Activated naive CD4-positive, alpha-beta T cell treated with anti-CD3 and anti-CD28 coated beads, Interleukin-2, amount 10 ng/mL, durations not matched to agents 7 days and 5 days (primary cell): ENCODE data around the gene CPNE8.
"Not testable (repeated sequence)": the region's sequence is repeated elsewhere in the genome, so short reads cannot be mapped to it uniquely, and the experiment has no call there.

Experiments used
- CTCF ChIA-PET: fragments of 350-600 bp; sonication (Branson Sonifier 250); formaldehyde crosslinking; loops from one replicate; lab custom pipeline; 2021; ENCODE audit warnings: antibody characterized with exemption; lab: Charles Lee
- DNase-seq: peaks from one replicate; pipeline ENCODE4 v3.0.0-alpha.2; 2020
- H3K27ac Mint-ChIP-seq: one replicate; pipeline ENCODE4 v1.8.0; 2021; ENCODE audit warnings: mild to moderate bottlenecking, moderate library complexity, mixed read lengths
- H3K27me3 Mint-ChIP-seq: one replicate; pipeline ENCODE4 v1.8.0; 2021; ENCODE audit warnings: mild to moderate bottlenecking, mixed read lengths
- H3K36me3 Mint-ChIP-seq: one replicate; pipeline ENCODE4 v1.8.0; 2021; ENCODE audit warnings: mixed read lengths
- H3K4me1 Mint-ChIP-seq: one replicate; pipeline ENCODE4 v1.8.0; 2021; ENCODE audit warnings: mixed read lengths
- H3K4me3 Mint-ChIP-seq: one replicate; pipeline ENCODE4 v1.8.0; 2021; ENCODE audit warnings: mild to moderate bottlenecking, moderate library complexity, mixed read lengths
- H3K9me3 Mint-ChIP-seq: one replicate; pipeline ENCODE4 v1.8.0; 2021; ENCODE audit warnings: mixed read lengths

Gene CPNE8

GRCh38 chr12:38761636-38762342 lies 143.6 kb downstream of the CPNE8 start:
- H3K4me1 Mint-ChIP-seq: no peaks in the 10 kb centered on the region
- H3K9me3 Mint-ChIP-seq: peaks cover 7% of the 10 kb centered on the region
- H3K27me3 Mint-ChIP-seq: no peaks in the 10 kb centered on the region
- no peak overlapping the region for H3K27ac Mint-ChIP-seq
- DNase-seq: no peak
- no peaks in the 10 kb centered on the region for H3K36me3 Mint-ChIP-seq
- H3K4me3 Mint-ChIP-seq: no peak overlapping the region
- CTCF ChIA-PET: no interaction called here

DNA sequence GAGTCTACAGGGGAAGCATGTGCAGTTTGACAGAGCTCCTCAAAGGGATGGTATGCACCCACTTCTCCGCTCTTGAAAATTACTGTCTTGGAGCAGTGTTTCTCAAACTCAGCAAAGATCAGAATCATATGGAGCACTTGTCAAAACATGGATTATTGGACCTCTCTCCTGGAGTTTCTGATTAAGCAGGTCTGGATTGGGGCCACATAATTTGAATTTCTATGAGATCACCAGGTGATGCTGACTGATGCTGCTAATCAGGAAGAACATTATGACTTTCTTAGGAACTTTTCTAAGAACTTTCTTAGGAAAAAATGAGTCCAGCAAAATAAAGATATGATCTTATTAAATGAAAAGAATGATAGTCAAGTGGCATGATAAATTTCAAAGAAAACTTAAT lies 144.3 kb downstream of the CPNE8 start:
- Mint-ChIP-seq H3K27me3 (no peaks in the 10 kb centered on the region), H3K4me3 (no peak overlapping the region), H3K9me3 (peaks cover 7% of the 10 kb centered on the region), H3K36me3 (no peaks in the 10 kb centered on the region), H3K27ac (no peak overlapping the region), H3K4me1 (no peaks in the 10 kb centered on the region)
- CTCF ChIA-PET: no interaction called here
- DNase-seq: no peak

DNA sequence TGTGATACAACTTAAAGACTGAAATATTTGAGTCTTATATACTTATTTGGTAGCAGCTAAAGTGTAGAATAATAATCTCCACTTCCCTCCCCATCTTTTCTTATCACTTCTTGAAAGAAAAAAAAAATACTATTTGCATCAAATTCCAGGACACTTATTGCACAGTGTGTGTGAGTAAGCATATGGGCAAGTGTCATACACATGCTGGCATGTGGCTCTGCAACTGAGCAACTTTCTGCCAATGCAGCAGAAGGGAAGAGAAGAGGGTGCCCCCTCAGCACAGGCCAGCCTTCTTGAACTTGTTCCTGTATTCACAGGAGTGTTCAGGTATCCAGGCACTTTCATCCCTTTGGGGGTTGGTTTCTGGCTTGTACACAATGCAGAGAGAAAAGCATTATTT lies 145.8 kb downstream of the CPNE8 start:
- CTCF ChIA-PET: no interaction called here
- Mint-ChIP-seq H3K4me1 (no peaks in the 10 kb centered on the region), H3K9me3 (peaks cover 9% of the 10 kb centered on the region), H3K27me3 (no peaks in the 10 kb centered on the region), H3K4me3 (no peak overlapping the region), H3K36me3 (no peaks in the 10 kb centered on the region), H3K27ac (no peak overlapping the region)
- DNase-seq: no peak

- H3K36me3 Mint-ChIP-seq: no peaks in the 10 kb centered on the region
- peaks cover 12% of the 10 kb centered on the region for H3K9me3 Mint-ChIP-seq
- H3K27me3 Mint-ChIP-seq: no peaks in the 10 kb centered on the region
- H3K4me1 Mint-ChIP-seq: no peaks in the 10 kb centered on the region
- no peak for DNase-seq
- H3K4me3 Mint-ChIP-seq: no peak overlapping the region
- CTCF ChIA-PET: no interaction called here
- H3K27ac Mint-ChIP-seq: no peak overlapping the region
These were observed 158.6 kb downstream of the CPNE8 start for GRCh38 chr12:38746744-38747143.

DNA sequence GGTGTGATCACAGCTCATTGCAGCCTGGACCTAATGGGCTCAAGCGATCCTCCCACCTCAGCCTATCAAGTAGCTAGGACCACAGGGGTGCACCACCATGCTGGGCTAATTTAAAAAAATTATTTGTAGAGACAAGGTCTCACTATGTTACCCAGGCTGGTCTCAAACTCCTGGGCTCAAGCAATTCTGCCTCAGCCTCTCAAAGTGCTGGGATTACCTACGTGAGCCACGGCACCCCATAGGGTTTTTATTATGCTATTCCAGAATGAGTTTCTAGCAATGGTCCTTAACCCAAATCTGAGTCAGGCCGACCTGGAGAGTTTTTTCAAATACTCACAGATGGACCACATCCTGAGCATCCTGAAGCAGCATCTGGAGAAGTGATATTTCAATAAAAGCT lies 159.8 kb downstream of the CPNE8 start:
- Mint-ChIP-seq H3K4me3 (no peak overlapping the region), H3K27ac (no peak overlapping the region)
- no peak for DNase-seq

GRCh38 chr12:38744041-38744440 lies 161.3 kb downstream of the CPNE8 start:
- CTCF ChIA-PET: no interaction called here
- no peak overlapping the region for H3K4me3 Mint-ChIP-seq
- H3K4me1 Mint-ChIP-seq: no peaks in the 10 kb centered on the region
- H3K36me3 Mint-ChIP-seq: no peaks in the 10 kb centered on the region
- no peaks in the 10 kb centered on the region for H3K27me3 Mint-ChIP-seq
- no peak overlapping the region for H3K27ac Mint-ChIP-seq
- no peak for DNase-seq
- peaks cover 10% of the 10 kb centered on the region for H3K9me3 Mint-ChIP-seq

More for the DNA sequence above, 159.8 kb downstream of the CPNE8 start:
- Mint-ChIP-seq H3K36me3 (no peaks in the 10 kb centered on the region), H3K4me1 (no peaks in the 10 kb centered on the region), H3K27me3 (no peaks in the 10 kb centered on the region), H3K9me3 (peaks cover 15% of the 10 kb centered on the region)
- CTCF ChIA-PET: no interaction called here

DNA sequence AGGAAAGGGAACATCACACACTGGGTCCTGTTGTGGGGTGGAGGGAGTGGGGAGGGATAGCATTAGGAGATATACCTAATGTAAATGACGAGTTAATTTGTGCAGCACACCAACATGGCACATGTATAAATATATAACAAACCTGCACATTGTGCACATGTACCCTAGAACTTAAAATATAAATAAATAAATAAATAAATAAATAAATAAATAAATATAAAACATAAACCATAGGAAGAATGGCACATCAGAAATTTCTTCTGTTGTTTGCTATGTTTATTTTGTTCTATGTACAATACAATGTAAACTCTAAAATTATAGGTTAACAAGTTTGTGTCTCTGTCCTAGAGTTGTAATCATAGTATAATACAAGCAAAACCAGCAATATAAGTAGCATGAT lies 162.9 kb downstream of the CPNE8 start:
- H3K4me1 Mint-ChIP-seq, H3K27ac Mint-ChIP-seq, H3K4me3 Mint-ChIP-seq, DNase-seq, CTCF ChIA-PET, H3K27me3 Mint-ChIP-seq, H3K36me3 Mint-ChIP-seq: not testable (repeated sequence)
- peaks cover 13% of the 10 kb centered on the region for H3K9me3 Mint-ChIP-seq

GRCh38 chr12:38736821-38737220 lies 168.6 kb downstream of the CPNE8 start:
- Mint-ChIP-seq H3K4me3 (no peak overlapping the region), H3K36me3 (no peaks in the 10 kb centered on the region), H3K27ac (no peak overlapping the region), H3K27me3 (no peaks in the 10 kb centered on the region), H3K9me3 (peaks cover 13% of the 10 kb centered on the region), H3K4me1 (no peaks in the 10 kb centered on the region)
- CTCF ChIA-PET: no interaction called here
- DNase-seq: no peak

DNA sequence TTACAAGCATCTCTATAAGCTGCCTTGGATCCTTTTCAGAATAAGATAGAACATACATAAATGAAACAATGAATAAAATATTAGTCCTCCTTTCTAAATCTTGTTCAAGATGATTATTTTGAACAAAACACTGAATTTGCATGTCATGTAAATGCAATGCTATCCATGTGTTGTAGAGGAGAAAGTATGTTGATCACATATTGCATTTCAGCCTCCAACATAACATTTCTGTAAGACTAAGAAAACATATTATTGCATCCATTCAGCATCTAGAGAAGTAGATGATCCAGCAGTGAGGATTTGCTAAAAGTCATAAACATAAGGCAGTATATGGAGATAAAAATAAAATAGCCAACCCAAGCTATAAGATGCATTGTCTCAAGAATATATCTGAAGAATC lies 172.6 kb downstream of the CPNE8 start:
- DNase-seq: no peak
- Mint-ChIP-seq H3K9me3 (peaks cover 1% of the 10 kb centered on the region), H3K4me1 (no peaks in the 10 kb centered on the region), H3K4me3 (no peak overlapping the region), H3K27ac (no peak overlapping the region), H3K27me3 (no peaks in the 10 kb centered on the region), H3K36me3 (no peaks in the 10 kb centered on the region)
- CTCF ChIA-PET: no interaction called here

DNA sequence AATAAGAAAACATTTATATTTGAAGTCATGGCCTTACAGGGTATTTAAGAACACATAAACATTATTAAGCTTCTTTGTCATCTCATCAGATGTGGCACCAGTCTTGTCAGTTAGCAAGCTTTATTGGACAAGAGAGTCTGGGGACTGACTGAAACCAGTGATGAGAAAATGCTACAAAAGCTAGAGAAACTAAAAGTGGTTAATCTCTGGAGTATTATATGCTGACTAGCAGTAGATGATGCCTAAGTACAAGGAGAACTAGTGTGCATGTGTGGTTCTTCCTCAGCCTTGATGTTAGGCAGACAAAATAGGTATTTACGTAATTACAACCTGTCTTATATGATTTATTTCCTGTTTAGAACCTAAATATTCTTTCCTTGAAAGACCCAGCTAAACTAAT lies 176.5 kb downstream of the CPNE8 start:
- Mint-ChIP-seq H3K27ac (no peak overlapping the region), H3K36me3 (no peaks in the 10 kb centered on the region), H3K27me3 (no peaks in the 10 kb centered on the region), H3K4me1 (no peaks in the 10 kb centered on the region), H3K9me3 (no peaks in the 10 kb centered on the region), H3K4me3 (no peak overlapping the region)
- no peak for DNase-seq
- CTCF ChIA-PET: no interaction called here

- Mint-ChIP-seq H3K4me3 (no peak overlapping the region), H3K27me3 (no peaks in the 10 kb centered on the region), H3K27ac (no peak overlapping the region), H3K36me3 (no peaks in the 10 kb centered on the region), H3K4me1 (no peaks in the 10 kb centered on the region), H3K9me3 (no peaks in the 10 kb centered on the region)
- CTCF ChIA-PET: no interaction called here
- no peak for DNase-seq
These were observed 183.7 kb downstream of the CPNE8 start for GRCh38 chr12:38721611-38722252.

DNA sequence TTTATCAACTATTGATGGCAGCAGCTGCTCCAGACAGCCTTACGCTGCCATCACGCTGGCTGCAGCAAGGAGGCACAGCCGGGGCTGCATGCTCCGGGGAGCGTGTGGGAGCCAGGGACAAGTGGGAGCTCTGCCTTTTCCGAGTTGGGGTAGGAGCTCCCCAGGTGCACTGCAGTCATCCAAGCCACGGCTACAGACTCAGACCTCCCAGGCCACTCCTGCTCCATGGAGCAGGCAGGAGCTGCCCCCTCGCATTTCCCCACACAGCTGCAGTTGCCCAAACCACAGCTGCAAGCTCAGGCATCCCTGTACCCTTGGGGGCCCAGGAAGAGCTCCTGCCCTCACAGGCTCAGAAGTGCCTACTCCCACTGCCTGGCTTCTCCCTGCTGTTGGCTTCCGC lies 184.7 kb downstream of the CPNE8 start:
- no peaks in the 10 kb centered on the region for H3K27me3 Mint-ChIP-seq
- no peak for DNase-seq
- no peaks in the 10 kb centered on the region for H3K4me1 Mint-ChIP-seq
- CTCF ChIA-PET: no interaction called here
- no peak overlapping the region for H3K27ac Mint-ChIP-seq
- H3K36me3 Mint-ChIP-seq: no peaks in the 10 kb centered on the region
- H3K9me3 Mint-ChIP-seq: peaks cover under 1% of the 10 kb centered on the region
- H3K4me3 Mint-ChIP-seq: no peak overlapping the region

- CTCF ChIA-PET: no interaction called here
- H3K36me3 Mint-ChIP-seq: no peaks in the 10 kb centered on the region
- no peaks in the 10 kb centered on the region for H3K27me3 Mint-ChIP-seq
- H3K9me3 Mint-ChIP-seq: peaks cover 5% of the 10 kb centered on the region
- H3K27ac Mint-ChIP-seq: no peak overlapping the region
- H3K4me3 Mint-ChIP-seq: no peak overlapping the region
- no peaks in the 10 kb centered on the region for H3K4me1 Mint-ChIP-seq
- no peak for DNase-seq
These were observed 192.1 kb downstream of the CPNE8 start for GRCh38 chr12:38713294-38713693.

GRCh38 chr12:38711054-38711453 lies 194.3 kb downstream of the CPNE8 start:
- Mint-ChIP-seq H3K27ac (no peak overlapping the region), H3K4me1 (no peaks in the 10 kb centered on the region), H3K9me3 (peaks cover 5% of the 10 kb centered on the region), H3K27me3 (no peaks in the 10 kb centered on the region), H3K36me3 (no peaks in the 10 kb centered on the region), H3K4me3 (no peak overlapping the region)
- DNase-seq: no peak
- CTCF ChIA-PET: no interaction called here

DNA sequence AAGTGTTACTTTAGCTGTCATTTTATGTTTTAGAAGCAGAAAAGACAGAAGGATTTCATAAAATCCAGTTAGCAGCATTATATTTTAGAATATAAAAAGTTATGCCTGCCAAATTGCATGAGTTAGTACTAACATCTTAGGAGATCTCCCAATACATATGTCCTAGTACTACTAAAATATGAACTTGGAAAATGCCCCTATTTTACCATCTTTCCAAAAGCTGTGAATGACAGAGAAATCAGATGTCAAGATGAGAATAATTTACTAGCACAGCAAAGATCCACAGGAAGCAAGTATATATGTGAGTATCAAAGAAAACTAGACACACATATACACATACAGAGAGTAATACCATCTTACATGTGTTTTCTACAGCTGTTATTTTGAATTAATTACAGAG lies 196.9 kb downstream of the CPNE8 start:
- no peaks in the 10 kb centered on the region for H3K27me3 Mint-ChIP-seq
- no peaks in the 10 kb centered on the region for H3K9me3 Mint-ChIP-seq
- H3K4me3 Mint-ChIP-seq: no peak overlapping the region
- no peaks in the 10 kb centered on the region for H3K36me3 Mint-ChIP-seq
- H3K27ac Mint-ChIP-seq: no peak overlapping the region
- no peak for DNase-seq
- no peaks in the 10 kb centered on the region for H3K4me1 Mint-ChIP-seq
- CTCF ChIA-PET: no interaction called here
